Measurements from ENCODE around the gene C10orf53. TPM values are rescaled to one million over a fixed set of nuclear protein-coding genes. Genes with fewer than 3 reads are reported as not detected.

C10orf53 gene
- total and polyA plus RNA-seq, 2 of the 8 experiments (the other 6 are each of a cell fraction or from before 2014, with no cell fraction given) = not detected

DNA sequence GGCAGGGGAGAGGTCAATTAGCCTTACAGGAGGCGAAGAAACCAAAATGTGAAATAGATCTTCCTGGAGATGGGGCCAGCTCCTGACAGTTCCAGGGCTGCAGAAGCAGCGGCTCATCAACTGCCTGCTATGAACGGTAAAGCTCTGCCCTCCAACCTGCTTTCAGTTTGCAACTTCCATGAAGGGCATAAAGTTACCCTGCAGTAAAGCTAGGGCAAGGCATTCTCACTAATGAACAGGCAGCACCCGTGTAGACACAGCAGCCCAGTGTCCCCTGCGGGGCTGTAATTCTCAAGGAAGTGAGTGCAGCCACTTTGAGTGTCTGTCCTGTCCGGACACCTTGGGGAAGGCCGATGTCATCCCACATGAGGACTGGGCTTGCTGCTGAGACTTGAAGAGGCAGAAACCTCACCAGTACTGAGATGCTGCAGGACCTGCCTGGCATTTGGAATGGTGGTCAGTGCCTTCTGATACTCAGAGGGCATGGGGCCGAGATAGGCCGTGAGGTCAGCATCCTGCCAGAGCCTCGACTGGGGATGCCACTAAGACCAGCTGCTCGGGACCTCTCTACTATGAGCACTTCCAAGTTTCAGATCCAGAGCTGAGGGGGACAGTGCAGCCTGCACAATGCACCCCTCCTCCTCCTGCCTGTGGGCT is 26.1 kb upstream of the C10orf53 start:
- Histone ChIP-seq H3K18ac (ENCODE audit: extremely low read depth, low read length) (no peak overlapping the region), H4K91ac (replicated peaks; ENCODE audit: insufficient read length, low read length) (no peak overlapping the region), H3K36me3 (ENCODE audit: control insufficient read depth in 2 of 4, insufficient read depth in 4 of 4, low read length in 3 of 4) (no peaks in the 10 kb centered on the region), H2BK12ac (ENCODE audit: low read depth, low read length) (no peak overlapping the region), H3K23ac (ENCODE audit: insufficient read length) (no peak overlapping the region), H2BK5ac (ENCODE audit: low read depth, low read length) (no peak overlapping the region), H3K27me3 (replicated peaks in 1 of 4; ENCODE audit: control insufficient read depth in 3 of 4, extremely low read depth in 1 of 4, insufficient read depth in 3 of 4, low read length in 3 of 4) (peaks cover 0 to 2% (median 0%) of the 10 kb centered on the region in 4 experiments; a peak in 1 of 7 replicates), H2BK120ac (replicated peaks; ENCODE audit: low read depth, low read length) (no peak overlapping the region), H4K20me1 (replicated peaks in 1 of 2; ENCODE audit: control insufficient read depth in 1 of 2, insufficient read depth in 2 of 2, low read length in 2 of 2) (no peaks in the 10 kb centered on the region), H3K9ac (replicated peaks in 1 of 4; ENCODE audit: extremely low read depth in 1 of 4, low read depth in 3 of 4, low read length in 3 of 4) (no peak overlapping the region), H3K14ac (ENCODE audit: insufficient read length) (no peak overlapping the region), H4K8ac (ENCODE audit: extremely low read depth, insufficient read depth, low read length) (no peak overlapping the region; the same call in 1 of the 2 replicates), H2AFZ (ENCODE audit: low read length) (no peak overlapping the region; the same call in 1 of the 2 replicates), H3K4me2 (ENCODE audit: insufficient read depth in 1 of 2, low read depth in 2 of 2, low read length in 2 of 2) (no peak overlapping the region), H3K4me1 (replicated peaks in 1 of 4; ENCODE audit: control insufficient read depth in 3 of 4, insufficient read depth in 4 of 4, low read length in 3 of 4) (peaks cover 0 to 4% (median 1%) of the 10 kb centered on the region in 4 experiments; a peak in 3 of 7 replicates), H3K4me3 (ENCODE audit: extremely low read depth in 1 of 4, insufficient read depth in 2 of 4, low read depth in 3 of 4, low read length in 4 of 4) (no peak overlapping the region), H3K23me2 (ENCODE audit: low read depth, low read length) (no peaks in the 10 kb centered on the region), H2BK20ac (ENCODE audit: low read length) (no peak overlapping the region), H3K79me1 (ENCODE audit: low read depth, low read length) (no peaks in the 10 kb centered on the region), H3K79me2 (ENCODE audit: control insufficient read depth in 1 of 2, insufficient read depth in 2 of 2, low read length in 2 of 2) (no peaks in the 10 kb centered on the region), H3K4ac (replicated peaks; ENCODE audit: insufficient read length, low read depth, low read length) (no peak overlapping the region), H2BK15ac (ENCODE audit: low read length) (no peak overlapping the region), H2AK5ac (ENCODE audit: low read depth, low read length) (no peak overlapping the region), H4K5ac (ENCODE audit: insufficient read length, low read depth, low read length) (no peak overlapping the region), H3K9me3 (ENCODE audit: insufficient read depth in 2 of 2, low read depth in 1 of 2, low read length in 1 of 2) (no peaks in the 10 kb centered on the region), H3K27ac (ENCODE audit: low read depth, low read length) (no peak overlapping the region), H3K56ac (replicated peaks; ENCODE audit: insufficient read length, low read depth, low read length) (no peak overlapping the region)
- FAIRE-seq = no peak
- CTCF ChIA-PET (ENCODE audit: partially characterized antibody) = interaction anchor here (0.8 to 1.7 kb wide), 3 partner anchors 11 to 46 kb away, joined by 3 to 5 read pairs (median 5); no protein-coding TSS in a partner anchor
- 86% methylated on average over 11 of the region's 11 CpGs; no CpG with 5 or more reads in 1 of the 2 experiments for WGBS, 2 experiments (ENCODE audit: extremely low coverage in 1 of 2, insufficient coverage in 1 of 2, insufficient read length in 1 of 2, insufficient replicate concordance in 2 of 2, low coverage in 1 of 2, low lambda C conversion rate in 2 of 2, missing lambda C conversion rate in 1 of 2)
- TF ChIP-seq, protein P1, sequence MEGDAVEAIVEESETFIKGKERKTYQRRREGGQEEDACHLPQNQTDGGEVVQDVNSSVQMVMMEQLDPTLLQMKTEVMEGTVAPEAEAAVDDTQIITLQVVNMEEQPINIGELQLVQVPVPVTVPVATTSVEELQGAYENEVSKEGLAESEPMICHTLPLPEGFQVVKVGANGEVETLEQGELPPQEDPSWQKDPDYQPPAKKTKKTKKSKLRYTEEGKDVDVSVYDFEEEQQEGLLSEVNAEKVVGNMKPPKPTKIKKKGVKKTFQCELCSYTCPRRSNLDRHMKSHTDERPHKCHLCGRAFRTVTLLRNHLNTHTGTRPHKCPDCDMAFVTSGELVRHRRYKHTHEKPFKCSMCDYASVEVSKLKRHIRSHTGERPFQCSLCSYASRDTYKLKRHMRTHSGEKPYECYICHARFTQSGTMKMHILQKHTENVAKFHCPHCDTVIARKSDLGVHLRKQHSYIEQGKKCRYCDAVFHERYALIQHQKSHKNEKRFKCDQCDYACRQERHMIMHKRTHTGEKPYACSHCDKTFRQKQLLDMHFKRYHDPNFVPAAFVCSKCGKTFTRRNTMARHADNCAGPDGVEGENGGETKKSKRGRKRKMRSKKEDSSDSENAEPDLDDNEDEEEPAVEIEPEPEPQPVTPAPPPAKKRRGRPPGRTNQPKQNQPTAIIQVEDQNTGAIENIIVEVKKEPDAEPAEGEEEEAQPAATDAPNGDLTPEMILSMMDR (IDR thresholded peaks at IDR 0.05; ENCODE audit: control extremely low read depth in 1 of 3, insufficient read depth in 1 of 3, low read depth in 1 of 3, low read length in 3 of 3) = no peak
- TF ChIP-seq SRF (IDR thresholded peaks at IDR 0.05; ENCODE audit: low read depth, low read length) = no peak
- POLR2A ChIA-PET (ENCODE audit: partially characterized antibody) = no interaction called here
- DNase-seq (ENCODE audit: low read depth in 1 of 2, low spot score in 2 of 2) = peak in 1 of 2 experiments; percentile 35
